Fibroblast of mammary gland (primary cell): ENCODE measurements around the gene KCNJ1.

ENCODE experiments used
- DNase-seq: peaks from one replicate; pipeline ENCODE4 v3.0.0-alpha.2; 2010; ENCODE audit warnings: low read depth
- H3K4me3 ChIP-seq: 2 replicates; pipeline ENCODE4 v1.5.1; 2011; ENCODE audit warnings: low read depth, mild to moderate bottlenecking, low read length, moderate library complexity; ENCODE audit not compliant: control insufficient read depth
- CTCF ChIP-seq: conservative IDR thresholded peaks from 2 replicates; pipeline ENCODE4 v1.5.1; 2011; ENCODE audit warnings: low read depth, low read length, inconsistent platforms; ENCODE audit not compliant: control insufficient read depth, insufficient read depth

KCNJ1 gene

DNA sequence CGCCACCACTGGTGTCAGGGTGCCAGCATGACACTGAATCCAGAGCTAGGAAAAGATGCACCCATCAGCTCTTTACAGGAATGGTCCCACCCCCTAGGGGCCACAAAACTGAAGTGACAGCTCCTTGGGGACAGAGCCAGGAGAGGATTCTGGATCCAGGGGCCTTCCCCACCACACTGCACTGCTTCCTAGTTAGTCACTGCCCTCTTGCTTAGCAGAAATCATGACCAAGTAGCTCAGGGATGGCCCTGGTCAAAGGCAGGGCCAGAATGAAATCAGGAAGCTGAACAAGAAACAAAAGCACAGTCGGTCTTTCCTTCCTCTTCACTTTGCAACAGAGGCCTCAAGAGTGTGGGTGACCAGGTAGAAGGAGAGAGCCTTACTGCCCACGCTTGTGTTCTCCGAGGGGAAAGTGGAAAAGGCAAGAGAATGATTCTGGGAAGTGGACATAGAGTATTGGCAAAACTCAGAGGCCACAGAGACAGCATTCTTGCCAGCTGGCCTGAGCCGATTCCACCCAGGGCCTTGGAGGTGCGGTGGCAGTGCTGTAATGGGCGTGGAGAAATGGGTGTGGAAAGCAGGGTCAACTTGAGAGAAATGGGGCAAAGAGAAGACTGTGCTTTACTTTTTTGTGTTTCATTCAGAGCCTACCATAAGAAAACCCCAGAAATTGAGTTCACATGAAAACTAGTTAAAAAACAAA is 39.8 kb downstream of the KCNJ1 start:
- H3K4me3 ChIP-seq: no peak overlapping the region
- no peak for DNase-seq
- no peak for TF ChIP-seq CTCF

DNA sequence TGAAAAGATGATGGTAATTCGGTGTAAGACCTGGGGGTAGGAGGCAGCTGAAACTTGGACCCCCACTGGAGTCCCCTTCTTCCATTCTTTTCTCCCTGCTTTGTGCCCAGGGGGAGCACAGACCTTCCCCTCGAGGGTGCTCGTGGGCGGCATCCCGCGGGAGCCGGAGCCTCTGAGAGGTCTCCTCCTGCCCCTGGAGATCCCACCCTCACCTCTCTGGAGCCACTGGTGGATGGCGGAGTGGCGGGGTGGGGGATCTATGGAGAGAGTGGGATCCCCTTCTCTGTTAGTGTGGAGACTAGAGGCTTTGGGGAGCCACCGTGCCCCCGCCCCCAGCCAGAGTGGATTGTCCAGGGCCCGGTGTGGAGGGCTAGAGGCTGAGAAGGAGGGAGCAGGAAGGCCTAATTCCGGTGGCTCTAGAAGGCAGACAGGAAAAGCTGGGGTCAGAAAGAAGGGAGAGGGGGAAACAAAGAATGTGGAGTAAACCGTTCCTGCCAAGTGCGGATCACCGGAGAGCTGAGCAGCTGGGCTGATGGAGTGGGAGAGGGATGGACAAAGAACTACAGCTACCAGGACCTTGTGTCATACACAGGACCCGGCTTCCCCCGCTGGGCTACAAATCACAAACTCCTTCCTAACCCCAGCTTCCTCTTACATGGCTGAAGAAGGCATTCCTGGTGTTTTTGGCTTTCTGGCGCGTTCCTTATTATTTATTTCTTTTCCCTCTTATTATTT is 41.9 kb downstream of the KCNJ1 start:
- H3K4me3 ChIP-seq: no peak overlapping the region
- no peak for TF ChIP-seq CTCF
- DNase-seq: no peak

DNA sequence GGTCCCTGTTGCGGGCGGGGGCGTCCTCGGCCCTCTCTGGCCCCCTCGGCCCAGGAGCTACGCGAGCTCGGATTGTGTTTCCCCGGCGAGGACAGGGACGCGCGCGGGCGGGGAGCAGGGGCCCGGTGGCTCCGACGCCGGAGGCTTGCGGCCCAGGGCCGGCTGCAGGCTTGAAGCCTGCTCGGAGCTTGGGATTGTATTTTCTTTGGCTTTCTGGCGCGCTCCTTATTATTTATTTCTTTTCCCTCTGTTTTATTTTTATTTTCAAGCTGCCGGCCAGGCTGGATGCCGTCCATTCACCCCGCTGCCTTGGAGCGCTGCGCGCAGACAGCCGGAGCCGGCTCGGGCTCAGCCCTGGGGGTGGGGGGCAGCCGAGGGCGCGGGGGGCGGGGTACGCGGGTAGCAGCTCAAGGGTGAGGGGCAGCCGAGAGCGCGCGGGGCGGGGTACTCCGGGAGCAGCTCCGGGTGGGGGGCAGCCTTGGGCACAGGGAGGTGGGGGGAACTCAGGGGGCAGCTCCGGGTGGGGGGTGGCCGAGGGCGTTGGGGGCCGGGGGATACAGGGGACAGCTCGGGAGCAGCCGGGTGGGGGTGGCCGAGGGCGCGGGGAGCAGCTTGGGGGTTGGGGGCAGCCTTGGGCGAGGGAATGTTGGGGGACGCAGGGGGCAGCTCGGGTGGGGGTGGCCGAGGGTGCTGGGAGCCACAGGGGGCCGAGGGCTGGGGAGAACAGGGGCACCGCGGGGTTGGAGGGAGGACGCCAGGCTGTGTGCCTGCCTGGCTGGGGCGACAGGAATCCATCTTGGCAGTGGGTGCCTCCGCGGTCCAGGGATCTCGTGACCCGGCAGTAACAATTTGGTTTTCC is 42.7 kb downstream of the KCNJ1 start:
- H3K4me3 ChIP-seq: no peak overlapping the region
- DNase-seq: no peak
- no peak for TF ChIP-seq CTCF

DNA sequence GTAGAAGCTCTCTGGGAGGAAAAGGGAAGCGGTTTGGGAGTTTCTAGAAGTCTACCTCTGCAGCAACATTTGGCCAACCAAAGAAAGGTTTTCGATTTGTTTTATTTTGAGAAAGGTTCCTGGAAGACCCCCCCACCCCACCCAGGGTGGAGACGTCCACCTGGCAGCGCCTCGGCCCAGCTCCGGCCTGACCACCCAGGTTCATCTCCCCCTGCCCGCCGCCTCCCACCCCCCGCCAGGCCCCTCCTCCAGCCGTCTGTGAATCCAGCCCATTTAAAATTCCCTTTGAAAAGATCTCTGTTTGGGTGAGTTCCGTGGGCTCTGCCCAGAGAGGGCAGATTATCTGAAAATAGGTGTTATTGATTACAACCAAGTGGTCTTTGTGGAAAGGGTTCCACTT is 43.3 kb downstream of the KCNJ1 start:
- H3K4me3 ChIP-seq: no peak overlapping the region
- TF ChIP-seq CTCF: no peak

DNA sequence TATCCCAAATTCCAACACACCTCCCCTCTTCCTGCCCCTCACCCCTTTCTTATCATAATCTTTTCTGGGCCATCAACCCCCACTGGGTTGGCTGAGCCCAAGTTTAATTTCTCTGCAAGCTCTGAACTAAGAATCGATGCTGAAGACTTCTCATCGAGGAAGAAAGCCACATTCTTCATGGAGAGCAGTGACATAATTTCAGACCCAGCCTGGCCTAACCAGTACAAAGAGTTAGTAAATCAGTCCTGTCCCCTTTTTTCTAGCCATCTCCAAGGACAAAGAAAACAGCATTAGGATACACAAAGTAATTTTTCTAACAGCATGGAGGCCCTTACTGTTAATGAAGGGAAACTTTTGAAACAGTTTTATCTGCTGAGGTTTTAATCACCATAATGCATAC is 45.0 kb downstream of the KCNJ1 start:
- H3K4me3 ChIP-seq: no peak overlapping the region
- TF ChIP-seq CTCF: no peak
- DNase-seq: no peak

More for the DNA sequence above, 43.3 kb downstream of the KCNJ1 start:
- no peak for DNase-seq

GRCh38 chr11:128821556-128821955 is 45.5 kb downstream of the KCNJ1 start:
- DNase-seq: no peak
- no peak overlapping the region for H3K4me3 ChIP-seq
- no peak for TF ChIP-seq CTCF
